ENCODE data around the gene PTPRN2.
"Not testable (repeated sequence)": the region's sequence is repeated elsewhere in the genome, so short reads cannot be mapped to it uniquely, and the experiment has no call there.

Gene PTPRN2

DNA sequence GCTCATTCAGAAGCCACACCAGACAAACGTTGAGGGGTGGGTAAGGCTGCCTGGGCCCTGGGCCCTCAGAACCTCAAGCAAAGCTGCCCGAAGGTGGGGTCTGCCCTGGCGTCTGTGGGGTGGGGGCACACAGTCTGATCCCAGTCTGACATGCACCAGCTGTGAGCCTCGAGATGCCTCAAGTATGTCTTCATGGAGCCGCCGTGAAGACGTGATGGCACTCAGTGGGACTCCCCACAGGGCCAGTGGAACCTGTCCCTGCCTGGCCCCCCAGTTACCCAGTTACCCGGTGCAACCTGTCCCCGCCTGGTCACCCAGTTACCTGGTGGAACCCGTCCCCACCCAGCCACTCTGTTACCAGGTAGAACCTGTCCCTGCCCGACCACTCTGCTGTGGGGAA is 351.2 kb downstream of the PTPRN2 start:
- H3K9ac ChIP-seq (ENCODE audit: low read depth, low read length), result no peak overlapping the region
- H3K9me3 ChIP-seq (replicated peaks; ENCODE audit: low read length), result peaks cover 12% of the 10 kb centered on the region
- H3K4me1 ChIP-seq (ENCODE audit: control insufficient read depth, insufficient read depth, low read length), result no peaks in the 10 kb centered on the region
- H3K4me2 ChIP-seq (ENCODE audit: low read length), result no peak overlapping the region
- H3K36me3 ChIP-seq (ENCODE audit: insufficient read depth, low read length), result no peaks in the 10 kb centered on the region
- H3K27me3 ChIP-seq (ENCODE audit: control insufficient read depth, insufficient read depth, low read length), result no peaks in the 10 kb centered on the region
- H3K4me3 ChIP-seq (ENCODE audit: low read length), result no peak overlapping the region

GRCh38 chr7:158235862-158236261 is 351.8 kb downstream of the PTPRN2 start:
- Histone ChIP-seq H3K9ac (ENCODE audit: low read depth, low read length) (no peak overlapping the region), H3K4me1 (ENCODE audit: control insufficient read depth, insufficient read depth, low read length) (no peaks in the 10 kb centered on the region), H3K36me3 (ENCODE audit: insufficient read depth, low read length) (no peaks in the 10 kb centered on the region), H3K27me3 (ENCODE audit: control insufficient read depth, insufficient read depth, low read length) (no peaks in the 10 kb centered on the region), H3K9me3 (replicated peaks; ENCODE audit: low read length) (peaks cover 12% of the 10 kb centered on the region), H3K4me3 (ENCODE audit: low read length) (no peak overlapping the region), H3K4me2 (ENCODE audit: low read length) (no peak overlapping the region)

- no peaks in the 10 kb centered on the region for H3K36me3 ChIP-seq (ENCODE audit: insufficient read depth, low read length)
- H3K9me3 ChIP-seq (replicated peaks; ENCODE audit: low read length), result peaks cover 15% of the 10 kb centered on the region
- no peaks in the 10 kb centered on the region for H3K27me3 ChIP-seq (ENCODE audit: control insufficient read depth, insufficient read depth, low read length)
- no peak overlapping the region for H3K4me2 ChIP-seq (ENCODE audit: low read length)
- no peaks in the 10 kb centered on the region for H3K4me1 ChIP-seq (ENCODE audit: control insufficient read depth, insufficient read depth, low read length)
- no peak overlapping the region for H3K9ac ChIP-seq (ENCODE audit: low read depth, low read length)
- no peak overlapping the region for H3K4me3 ChIP-seq (ENCODE audit: low read length)
These were observed 357.7 kb downstream of the PTPRN2 start for GRCh38 chr7:158229945-158230344.

DNA sequence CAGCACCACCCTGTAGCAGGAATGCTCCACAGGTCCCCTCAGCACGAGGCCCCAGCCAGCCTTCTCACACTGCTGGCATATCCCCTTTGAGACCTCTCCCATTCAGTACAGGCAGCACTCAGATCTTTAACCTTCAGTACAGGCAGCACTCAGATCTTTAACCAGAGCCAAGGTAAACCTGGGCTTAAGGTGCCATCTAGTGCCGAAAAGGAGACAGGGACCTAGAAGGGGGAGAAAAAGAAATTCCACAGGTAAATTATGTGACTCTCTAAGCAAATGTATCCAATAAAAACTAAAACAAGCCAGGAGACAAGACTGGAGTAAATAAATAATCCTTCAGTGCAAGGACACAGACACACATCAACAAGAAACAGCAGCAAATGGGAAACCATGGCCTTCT is 358.6 kb downstream of the PTPRN2 start:
- Histone ChIP-seq H3K4me1 (ENCODE audit: control insufficient read depth, insufficient read depth, low read length) (no peaks in the 10 kb centered on the region), H3K9ac (ENCODE audit: low read depth, low read length) (no peak overlapping the region), H3K27me3 (ENCODE audit: control insufficient read depth, insufficient read depth, low read length) (no peaks in the 10 kb centered on the region), H3K4me2 (ENCODE audit: low read length) (no peak overlapping the region), H3K36me3 (ENCODE audit: insufficient read depth, low read length) (no peaks in the 10 kb centered on the region), H3K4me3 (ENCODE audit: low read length) (no peak overlapping the region), H3K9me3 (replicated peaks; ENCODE audit: low read length) (peaks cover 15% of the 10 kb centered on the region)

DNA sequence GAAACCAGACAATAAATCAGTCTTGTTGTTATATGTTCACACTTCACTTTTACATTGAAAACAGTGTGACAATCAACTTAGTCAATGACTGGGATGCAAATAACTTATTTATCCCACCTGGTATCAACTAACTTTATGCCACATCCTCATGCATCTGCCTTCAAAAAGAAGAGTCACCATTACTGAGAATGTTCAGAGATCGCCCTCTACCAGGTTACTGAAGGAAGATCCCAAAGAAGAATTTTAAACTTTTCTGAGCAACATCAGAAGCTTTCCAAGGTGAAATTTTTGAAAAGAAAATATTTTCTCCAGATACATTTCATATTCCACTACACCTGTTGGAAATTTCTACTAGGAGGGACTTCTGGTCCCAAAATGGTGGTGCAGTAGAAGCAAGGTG is 359.5 kb downstream of the PTPRN2 start:
- Histone ChIP-seq H3K4me1 (ENCODE audit: control insufficient read depth, insufficient read depth, low read length) (no peaks in the 10 kb centered on the region), H3K9ac (ENCODE audit: low read depth, low read length) (no peak overlapping the region), H3K4me2 (ENCODE audit: low read length) (no peak overlapping the region), H3K36me3 (ENCODE audit: insufficient read depth, low read length) (no peaks in the 10 kb centered on the region), H3K9me3 (replicated peaks; ENCODE audit: low read length) (peaks cover 15% of the 10 kb centered on the region), H3K27me3 (ENCODE audit: control insufficient read depth, insufficient read depth, low read length) (no peaks in the 10 kb centered on the region), H3K4me3 (ENCODE audit: low read length) (no peak overlapping the region)

DNA sequence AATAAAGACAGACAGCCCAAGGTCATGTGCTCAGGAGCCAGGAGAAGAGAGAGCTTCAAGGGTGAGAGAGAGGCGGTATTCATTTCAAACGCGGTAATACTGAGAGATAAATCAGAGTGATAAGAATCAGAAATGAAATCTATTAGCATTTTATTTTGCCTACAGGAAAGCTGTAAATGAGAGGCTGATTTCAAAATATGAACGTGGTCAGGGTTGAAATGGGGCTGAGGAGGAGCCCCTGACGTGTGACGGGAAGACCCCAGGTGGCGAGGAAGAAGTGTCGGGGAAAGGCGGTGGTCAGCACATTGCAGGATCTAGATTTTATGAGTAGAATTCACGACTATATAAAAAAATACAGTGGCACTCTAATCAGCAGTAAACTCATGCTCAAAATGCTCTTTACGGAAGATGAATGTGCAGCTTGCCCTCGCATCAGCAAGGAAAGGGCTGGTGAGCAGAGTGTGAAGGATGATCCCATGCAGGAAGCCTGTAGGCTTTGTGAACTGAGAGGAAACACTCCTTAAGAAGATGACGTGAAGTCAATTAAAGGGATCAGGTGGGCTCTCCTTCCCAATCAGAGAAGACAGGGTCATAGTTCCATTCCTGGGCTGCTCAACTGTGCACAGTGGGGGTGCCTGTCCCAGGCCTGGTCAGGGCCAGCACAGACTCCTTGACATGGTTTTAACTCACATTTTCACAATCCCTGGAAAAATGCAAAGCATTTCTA is 360.2 kb downstream of the PTPRN2 start:
- Histone ChIP-seq H3K9me3 (replicated peaks; ENCODE audit: low read length) (peaks cover 15% of the 10 kb centered on the region), H3K4me3 (ENCODE audit: low read length) (no peak overlapping the region), H3K4me1 (ENCODE audit: control insufficient read depth, insufficient read depth, low read length) (no peaks in the 10 kb centered on the region), H3K36me3 (ENCODE audit: insufficient read depth, low read length) (no peaks in the 10 kb centered on the region), H3K4me2 (ENCODE audit: low read length) (no peak overlapping the region), H3K27me3 (ENCODE audit: control insufficient read depth, insufficient read depth, low read length) (no peaks in the 10 kb centered on the region), H3K9ac (ENCODE audit: low read depth, low read length) (no peak overlapping the region)

GRCh38 chr7:158216198-158216597 is 371.4 kb downstream of the PTPRN2 start:
- peaks cover 6% of the 10 kb centered on the region for H3K9me3 ChIP-seq (replicated peaks; ENCODE audit: low read length)
- no peaks in the 10 kb centered on the region for H3K36me3 ChIP-seq (ENCODE audit: insufficient read depth, low read length)
- no peak overlapping the region for H3K4me3 ChIP-seq (ENCODE audit: low read length)
- H3K27me3 ChIP-seq (ENCODE audit: control insufficient read depth, insufficient read depth, low read length), result no peaks in the 10 kb centered on the region
- no peak overlapping the region for H3K4me2 ChIP-seq (ENCODE audit: low read length)
- no peak overlapping the region for H3K9ac ChIP-seq (ENCODE audit: low read depth, low read length)
- H3K4me1 ChIP-seq (ENCODE audit: control insufficient read depth, insufficient read depth, low read length), result no peaks in the 10 kb centered on the region

DNA sequence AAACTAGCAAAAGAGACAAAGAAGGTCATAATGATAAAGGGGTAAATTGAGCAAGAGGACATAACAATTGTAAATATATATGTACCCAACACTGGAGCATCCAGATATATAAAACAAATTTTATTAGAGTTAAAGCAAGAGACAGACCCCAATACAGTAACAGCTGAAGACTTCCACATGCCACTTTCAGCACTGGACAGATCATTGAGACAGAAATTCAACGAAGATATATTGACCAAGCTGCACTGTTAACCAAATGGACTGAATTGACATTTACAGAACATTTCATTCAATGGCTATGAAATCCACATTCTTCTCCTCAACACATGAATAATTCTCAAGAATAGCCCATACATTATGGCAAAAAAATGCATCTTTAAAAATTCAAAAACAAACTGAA is 378.2 kb downstream of the PTPRN2 start:
- H3K4me2 ChIP-seq (ENCODE audit: low read length), result no peak overlapping the region
- H3K9me3 ChIP-seq (replicated peaks; ENCODE audit: low read length), result peaks cover 4% of the 10 kb centered on the region
- no peaks in the 10 kb centered on the region for H3K36me3 ChIP-seq (ENCODE audit: insufficient read depth, low read length)
- H3K27me3 ChIP-seq (ENCODE audit: control insufficient read depth, insufficient read depth, low read length), result no peaks in the 10 kb centered on the region
- no peaks in the 10 kb centered on the region for H3K4me1 ChIP-seq (ENCODE audit: control insufficient read depth, insufficient read depth, low read length)
- H3K9ac ChIP-seq (ENCODE audit: low read depth, low read length), result no peak overlapping the region
- H3K4me3 ChIP-seq (ENCODE audit: low read length), result no peak overlapping the region

GRCh38 chr7:158206341-158206740 is 381.3 kb downstream of the PTPRN2 start:
- Histone ChIP-seq H3K9ac (ENCODE audit: low read depth, low read length) (no peak overlapping the region), H3K4me3 (ENCODE audit: low read length) (no peak overlapping the region), H3K27me3 (ENCODE audit: control insufficient read depth, insufficient read depth, low read length) (no peaks in the 10 kb centered on the region), H3K36me3 (ENCODE audit: insufficient read depth, low read length) (no peaks in the 10 kb centered on the region), H3K4me1 (ENCODE audit: control insufficient read depth, insufficient read depth, low read length) (no peaks in the 10 kb centered on the region), H3K4me2 (ENCODE audit: low read length) (no peak overlapping the region), H3K9me3 (replicated peaks; ENCODE audit: low read length) (peaks cover 5% of the 10 kb centered on the region)

- H3K4me1 ChIP-seq (ENCODE audit: control insufficient read depth, insufficient read depth, low read length), result no peaks in the 10 kb centered on the region
- H3K27me3 ChIP-seq (ENCODE audit: control insufficient read depth, insufficient read depth, low read length), result no peaks in the 10 kb centered on the region
- no peak overlapping the region for H3K4me3 ChIP-seq (ENCODE audit: low read length)
- H3K36me3 ChIP-seq (ENCODE audit: insufficient read depth, low read length), result no peaks in the 10 kb centered on the region
- H3K4me2 ChIP-seq (ENCODE audit: low read length), result no peak overlapping the region
- H3K9ac ChIP-seq (ENCODE audit: low read depth, low read length), result no peak overlapping the region
- H3K9me3 ChIP-seq (replicated peaks; ENCODE audit: low read length), result peaks cover 9% of the 10 kb centered on the region
These were observed 383.2 kb downstream of the PTPRN2 start for GRCh38 chr7:158204453-158204852.

- H3K36me3 ChIP-seq (ENCODE audit: insufficient read depth, low read length); H3K9ac ChIP-seq (ENCODE audit: low read depth, low read length); H3K4me1 ChIP-seq (ENCODE audit: control insufficient read depth, insufficient read depth, low read length); H3K4me3 ChIP-seq (ENCODE audit: low read length); H3K4me2 ChIP-seq (ENCODE audit: low read length); H3K27me3 ChIP-seq (ENCODE audit: control insufficient read depth, insufficient read depth, low read length): not testable (repeated sequence)
- H3K9me3 ChIP-seq (replicated peaks; ENCODE audit: low read length), result peaks cover 14% of the 10 kb centered on the region
These were observed 383.7 kb downstream of the PTPRN2 start for GRCh38 chr7:158203948-158204347.

DNA sequence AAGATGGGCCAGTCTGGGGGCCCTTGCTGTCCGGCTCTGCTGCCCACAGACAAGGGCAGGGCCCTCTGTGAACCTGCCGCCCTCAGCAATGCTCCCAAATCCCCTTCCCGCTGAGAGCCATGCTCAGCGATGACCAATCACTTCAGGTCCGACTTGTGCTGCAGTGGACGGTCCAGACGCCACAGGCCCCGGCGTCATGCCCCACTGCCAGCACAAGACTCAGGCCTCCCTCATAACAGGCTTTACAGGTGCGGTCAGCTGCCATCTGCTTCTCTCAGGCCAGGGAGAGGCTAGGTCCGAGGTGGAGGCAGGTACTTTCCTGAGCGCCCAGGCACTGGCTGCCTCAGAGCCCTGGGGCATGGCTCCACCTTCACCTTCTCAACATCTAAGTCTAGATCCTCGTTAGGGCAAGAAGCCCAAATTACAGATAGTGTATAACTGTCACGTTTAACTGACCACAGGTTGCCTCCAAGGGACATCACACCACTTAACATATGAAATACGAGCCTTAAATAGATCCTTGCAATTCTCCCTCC is 393.2 kb downstream of the PTPRN2 start:
- Histone ChIP-seq H3K36me3 (ENCODE audit: insufficient read depth, low read length) (no peaks in the 10 kb centered on the region), H3K4me1 (ENCODE audit: control insufficient read depth, insufficient read depth, low read length) (no peaks in the 10 kb centered on the region), H3K27me3 (ENCODE audit: control insufficient read depth, insufficient read depth, low read length) (no peaks in the 10 kb centered on the region), H3K4me2 (ENCODE audit: low read length) (no peak overlapping the region), H3K9me3 (replicated peaks; ENCODE audit: low read length) (peaks cover 9% of the 10 kb centered on the region), H3K9ac (ENCODE audit: low read depth, low read length) (no peak overlapping the region), H3K4me3 (ENCODE audit: low read length) (no peak overlapping the region)
